Measurements from ENCODE around the gene PCYOX1L. TPM values are rescaled to one million over a fixed set of nuclear protein-coding genes. Genes with fewer than 3 reads are reported as not detected.
A peak's percentile ranks its signal among the peaks of the same experiment; 100 is the strongest.

The PCYOX1L gene
- total RNA-seq, 2 donors from 2014 or later, result 11.9 to 19.7 TPM

DNA sequence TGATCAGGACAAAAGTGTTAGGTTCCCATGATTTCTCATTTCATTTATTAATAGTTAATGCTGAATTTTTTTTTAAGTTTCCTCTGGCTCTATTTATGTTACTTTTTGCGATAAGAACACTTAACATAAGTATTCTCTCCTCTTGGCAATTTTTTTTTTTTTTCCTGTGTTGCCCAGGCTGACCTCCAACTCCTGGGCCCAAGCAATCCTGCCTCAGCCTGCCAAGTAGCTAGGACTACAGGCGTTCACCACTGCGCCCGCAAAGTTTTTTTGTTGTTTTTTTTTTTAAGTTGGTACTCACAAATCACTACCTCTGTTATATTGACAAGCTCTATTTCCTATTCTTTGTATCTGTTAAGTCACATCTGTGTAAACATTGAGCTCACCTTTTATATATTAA lies 5.7 kb upstream of the PCYOX1L start:
- Mint-ChIP-seq H3K27me3 (no peaks in the 10 kb centered on the region), H3K36me3 (ENCODE audit: low read depth) (peaks cover 91% of the 10 kb centered on the region), H3K4me3 (peak overlapping the region; percentile 19), H3K9me3 (peaks cover 9% of the 10 kb centered on the region), H3K27ac (no peak overlapping the region), H3K4me1 (peaks cover 58% of the 10 kb centered on the region)
- no peak for ATAC-seq (replicated peaks)

DNA sequence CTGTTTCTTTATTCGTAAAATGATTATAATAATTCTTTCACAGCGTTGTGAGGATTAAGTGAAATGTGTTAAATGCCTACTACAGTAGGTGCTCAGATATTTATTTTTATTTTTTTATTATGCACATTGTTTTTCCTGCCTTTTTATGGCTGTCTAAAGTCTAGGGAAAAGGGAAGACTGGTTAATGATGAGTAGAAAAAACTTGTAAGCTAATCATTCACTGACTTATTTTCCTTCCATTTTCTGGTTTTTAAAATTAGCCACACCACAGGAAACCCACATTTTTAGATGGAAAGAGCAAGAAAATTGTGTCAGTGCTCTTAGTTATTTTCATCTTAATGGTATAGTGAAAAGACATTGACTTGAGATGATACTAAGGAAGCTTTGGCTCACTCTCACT lies 3.9 kb upstream of the PCYOX1L start:
- Mint-ChIP-seq H3K9me3 (peaks cover 6% of the 10 kb centered on the region), H3K27me3 (no peaks in the 10 kb centered on the region), H3K4me3 (peak overlapping the region; percentile 96), H3K36me3 (ENCODE audit: low read depth) (peaks cover 74% of the 10 kb centered on the region), H3K4me1 (peaks cover 49% of the 10 kb centered on the region), H3K27ac (peak overlapping the region; percentile 73)
- ATAC-seq (replicated peaks), result no peak

DNA sequence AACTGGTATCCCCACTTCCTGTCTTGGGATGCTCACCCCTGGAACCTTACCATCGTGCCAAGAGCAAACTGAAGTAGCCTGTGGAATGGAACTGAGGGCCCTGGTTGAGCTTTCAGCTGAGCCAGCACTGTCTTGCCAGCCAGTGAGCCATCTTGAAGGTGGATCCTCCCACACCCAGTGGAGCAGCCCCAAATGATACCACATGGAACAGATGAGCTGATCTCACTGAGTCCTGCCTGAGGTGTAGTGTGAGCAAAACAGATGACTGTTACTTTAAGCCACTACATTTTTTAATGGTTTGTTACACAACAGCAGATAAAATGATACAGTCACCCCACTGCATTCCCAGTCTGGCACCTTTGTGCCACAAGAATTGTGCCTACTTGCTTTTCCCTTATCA lies 2.2 kb upstream of the PCYOX1L start:
- Mint-ChIP-seq H3K9me3 (peaks cover 6% of the 10 kb centered on the region), H3K27me3 (no peaks in the 10 kb centered on the region), H3K4me3 (peak overlapping the region; percentile 96), H3K4me1 (peaks cover 52% of the 10 kb centered on the region), H3K36me3 (ENCODE audit: low read depth) (peaks cover 56% of the 10 kb centered on the region), H3K27ac (peak overlapping the region; percentile 89)
- ATAC-seq (replicated peaks), result peak; percentile 38

DNA sequence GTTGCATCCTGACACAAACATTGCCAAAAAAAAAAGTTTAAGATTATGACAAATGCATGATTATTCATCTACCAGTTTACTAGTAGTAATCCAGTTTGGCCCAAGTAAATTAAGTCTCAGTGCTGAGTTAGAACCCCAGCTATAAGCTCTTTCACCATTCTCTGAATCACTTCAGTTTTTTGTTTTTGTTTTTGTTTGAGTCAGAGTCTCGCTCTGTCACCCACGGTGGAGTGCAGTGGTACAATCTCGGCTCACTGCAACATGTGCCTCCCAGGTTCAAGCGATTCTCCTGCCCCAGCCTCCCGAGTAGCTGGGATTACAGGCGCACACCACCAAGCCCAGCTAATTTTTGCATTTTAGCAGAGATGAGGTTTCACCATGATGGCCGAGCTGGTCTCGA lies 1.5 kb upstream of the PCYOX1L start:
- H3K4me3 Mint-ChIP-seq, result peak overlapping the region; percentile 96
- peaks cover 6% of the 10 kb centered on the region for H3K9me3 Mint-ChIP-seq
- peaks cover 53% of the 10 kb centered on the region for H3K4me1 Mint-ChIP-seq
- ATAC-seq (replicated peaks), result peak; percentile 32
- H3K27me3 Mint-ChIP-seq, result no peaks in the 10 kb centered on the region
- peak overlapping the region; percentile 89 for H3K27ac Mint-ChIP-seq
- peaks cover 49% of the 10 kb centered on the region for H3K36me3 Mint-ChIP-seq (ENCODE audit: low read depth)

DNA sequence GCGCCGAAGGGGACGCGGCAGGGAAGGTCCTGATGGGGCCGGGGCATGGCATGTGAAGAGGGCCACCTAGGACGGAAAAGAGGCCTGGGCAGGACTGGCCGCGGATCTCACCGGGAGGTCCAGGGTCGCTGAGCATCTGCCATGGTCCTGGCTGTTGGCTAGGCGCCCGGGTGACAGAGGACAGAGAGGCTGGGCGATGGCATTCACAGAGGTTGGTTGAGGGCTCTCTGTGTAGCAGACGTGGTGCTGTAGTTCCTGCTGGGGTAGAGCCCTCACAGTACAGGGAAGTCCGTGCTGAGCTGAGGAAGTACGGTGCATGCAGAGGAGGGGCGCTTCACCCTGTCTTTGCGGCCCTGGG lies 427 bp downstream of the PCYOX1L start:
- Mint-ChIP-seq H3K9me3 (peaks cover 6% of the 10 kb centered on the region), H3K27me3 (no peaks in the 10 kb centered on the region), H3K4me1 (peaks cover 43% of the 10 kb centered on the region), H3K4me3 (peak overlapping the region; percentile 96), H3K36me3 (ENCODE audit: low read depth) (peaks cover 30% of the 10 kb centered on the region), H3K27ac (peak overlapping the region; percentile 79)
- ATAC-seq (replicated peaks), result no peak

DNA sequence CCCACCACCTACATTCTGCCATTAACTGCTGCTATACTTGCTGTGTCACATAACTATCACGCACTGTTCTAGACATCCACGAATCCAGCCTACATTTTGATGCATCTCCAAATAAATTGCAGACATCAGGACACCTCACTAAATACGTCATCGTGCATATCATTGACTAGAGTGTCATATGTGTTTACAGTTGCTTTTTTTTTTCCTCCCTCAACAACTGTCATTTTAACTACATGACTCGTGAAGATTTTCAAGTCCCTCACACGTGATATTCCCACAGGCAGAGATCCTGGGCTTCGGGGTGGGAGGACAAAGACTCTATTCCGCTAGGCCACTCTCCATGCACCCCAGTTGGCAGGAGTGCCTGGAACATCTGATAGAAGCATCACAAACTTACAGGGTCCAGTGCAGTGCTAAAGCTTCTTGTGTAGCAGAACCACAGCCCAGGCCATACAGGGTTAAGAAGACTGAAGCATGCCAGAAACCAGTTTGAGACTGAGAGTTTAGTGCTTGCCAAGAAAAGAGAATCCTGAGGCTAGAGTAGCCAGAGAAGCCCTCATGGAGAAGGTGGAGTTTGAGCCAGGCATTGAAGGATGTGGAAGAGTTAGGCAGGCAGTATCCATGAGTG lies 1.1 kb downstream of the PCYOX1L start:
- peaks cover 23% of the 10 kb centered on the region for H3K36me3 Mint-ChIP-seq (ENCODE audit: low read depth)
- ATAC-seq (replicated peaks), result no peak
- peak overlapping the region; percentile 79 for H3K27ac Mint-ChIP-seq
- peaks cover 6% of the 10 kb centered on the region for H3K9me3 Mint-ChIP-seq
- peak overlapping the region; percentile 96 for H3K4me3 Mint-ChIP-seq
- peaks cover 42% of the 10 kb centered on the region for H3K4me1 Mint-ChIP-seq
- no peaks in the 10 kb centered on the region for H3K27me3 Mint-ChIP-seq

DNA sequence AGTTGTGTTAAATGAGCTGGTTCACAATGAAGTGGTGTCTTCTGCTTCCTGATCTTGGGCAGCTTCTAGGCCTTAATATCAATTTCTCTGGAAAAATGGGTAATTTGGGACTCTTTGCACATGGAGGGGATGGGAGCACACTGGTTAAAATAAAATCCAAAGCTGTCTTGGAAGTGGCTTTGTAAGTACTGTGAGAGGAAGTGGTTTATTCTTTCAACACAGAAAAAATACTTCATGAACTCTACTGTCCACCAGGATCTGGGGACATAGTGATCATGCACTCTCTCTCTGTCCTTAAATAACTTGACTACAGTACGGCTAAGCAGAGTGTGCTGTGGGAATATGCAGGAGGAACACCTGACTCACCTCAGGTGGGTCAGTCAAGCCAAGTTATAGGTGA lies 2.4 kb downstream of the PCYOX1L start:
- Mint-ChIP-seq H3K4me3 (peak overlapping the region; percentile 96), H3K9me3 (peaks cover 3% of the 10 kb centered on the region), H3K36me3 (ENCODE audit: low read depth) (peaks cover 10% of the 10 kb centered on the region), H3K27me3 (no peaks in the 10 kb centered on the region), H3K27ac (peak overlapping the region; percentile 79), H3K4me1 (peaks cover 34% of the 10 kb centered on the region)
- ATAC-seq (replicated peaks), result no peak

DNA sequence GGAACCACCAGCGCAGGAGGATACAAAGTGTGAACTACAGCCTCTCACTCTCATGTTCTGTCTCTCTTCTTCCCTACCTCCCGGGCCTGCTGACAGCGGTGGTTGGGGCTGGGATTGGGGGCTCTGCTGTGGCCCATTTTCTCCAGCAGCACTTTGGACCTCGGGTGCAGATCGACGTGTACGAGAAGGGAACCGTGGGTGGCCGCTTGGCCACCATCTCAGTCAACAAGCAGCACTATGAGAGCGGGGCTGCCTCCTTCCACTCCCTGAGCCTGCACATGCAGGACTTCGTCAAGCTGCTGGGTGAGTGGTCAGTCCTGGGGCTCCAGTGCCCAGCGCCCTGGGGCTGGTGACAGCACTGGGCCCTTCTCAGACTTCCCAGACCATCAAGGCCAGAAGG lies 4.7 kb downstream of the PCYOX1L start:
- H3K27me3 Mint-ChIP-seq, result no peaks in the 10 kb centered on the region
- H3K9me3 Mint-ChIP-seq, result no peaks in the 10 kb centered on the region
- ATAC-seq (replicated peaks), result no peak
- H3K36me3 Mint-ChIP-seq (ENCODE audit: low read depth), result no peaks in the 10 kb centered on the region
- peaks cover 27% of the 10 kb centered on the region for H3K4me1 Mint-ChIP-seq
- H3K4me3 Mint-ChIP-seq, result no peak overlapping the region
- peak overlapping the region; percentile 36 for H3K27ac Mint-ChIP-seq

DNA sequence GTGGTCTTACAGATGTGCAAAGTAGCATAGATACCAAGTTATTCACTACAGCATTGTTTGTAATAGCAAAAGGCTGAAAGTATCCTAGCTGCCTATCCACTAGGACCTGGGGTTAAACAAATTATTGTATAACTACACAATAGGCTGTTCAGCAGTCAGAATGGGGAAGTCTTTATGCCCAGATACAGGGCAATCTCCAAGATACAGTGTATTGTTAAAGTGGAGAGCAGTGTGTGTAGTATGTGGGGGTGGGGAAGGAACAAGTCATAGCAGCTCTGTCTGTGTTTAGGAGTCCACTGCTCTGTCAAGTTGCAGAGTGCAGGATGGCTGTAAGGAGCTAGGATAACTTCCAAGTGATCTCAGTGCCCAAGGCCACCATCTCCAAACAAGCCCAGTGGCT lies 5.5 kb downstream of the PCYOX1L start:
- H3K27ac Mint-ChIP-seq, result no peak overlapping the region

DNA sequence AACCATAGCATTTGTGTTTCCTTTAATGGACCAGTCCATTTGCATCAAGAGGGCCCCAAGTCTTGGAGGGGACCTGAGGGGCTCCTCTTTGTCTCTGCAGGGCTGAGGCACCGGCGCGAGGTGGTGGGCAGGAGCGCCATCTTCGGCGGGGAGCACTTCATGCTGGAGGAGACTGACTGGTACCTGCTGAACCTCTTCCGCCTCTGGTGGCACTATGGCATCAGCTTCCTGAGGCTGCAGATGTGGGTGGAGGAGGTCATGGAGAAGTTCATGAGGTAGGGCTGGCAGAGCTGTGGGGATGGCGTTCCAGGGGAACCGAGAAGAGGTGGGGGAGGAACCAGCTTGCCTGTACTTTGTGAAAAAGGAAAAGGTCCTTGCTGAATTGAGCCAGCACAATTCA lies 6.1 kb downstream of the PCYOX1L start:
- H3K27ac Mint-ChIP-seq, result no peak overlapping the region

More for the DNA sequence above, 5.5 kb downstream of the PCYOX1L start:
- ATAC-seq (replicated peaks), result no peak
- Mint-ChIP-seq H3K4me3 (no peak overlapping the region), H3K27me3 (no peaks in the 10 kb centered on the region), H3K9me3 (no peaks in the 10 kb centered on the region), H3K4me1 (peaks cover 28% of the 10 kb centered on the region), H3K36me3 (ENCODE audit: low read depth) (peaks cover 3% of the 10 kb centered on the region)

DNA sequence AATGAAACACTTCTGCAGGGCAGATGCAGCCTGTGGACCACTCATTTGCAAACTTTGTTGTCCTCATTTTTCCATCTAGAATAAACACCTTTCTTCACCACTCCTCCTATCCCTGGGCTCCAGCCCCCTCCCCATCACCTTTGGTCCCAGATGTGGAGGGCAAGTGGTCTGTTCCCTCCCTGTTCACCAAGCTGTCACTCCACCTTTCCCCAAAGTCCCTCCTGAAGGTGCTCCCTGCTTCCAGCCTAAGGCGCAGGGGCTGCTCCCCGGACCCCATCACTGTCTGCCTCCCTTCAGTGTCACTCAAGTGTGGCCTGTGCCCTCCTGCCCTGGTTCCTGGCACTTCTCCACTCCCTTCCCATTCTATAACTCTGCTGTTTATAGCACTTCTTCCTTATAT lies 6.9 kb downstream of the PCYOX1L start:
- Mint-ChIP-seq H3K36me3 (ENCODE audit: low read depth) (peaks cover 6% of the 10 kb centered on the region), H3K4me1 (peaks cover 18% of the 10 kb centered on the region), H3K9me3 (no peaks in the 10 kb centered on the region), H3K27me3 (no peaks in the 10 kb centered on the region), H3K4me3 (no peak overlapping the region), H3K27ac (no peak overlapping the region)
- no peak for ATAC-seq (replicated peaks)

More for the DNA sequence above, 6.1 kb downstream of the PCYOX1L start:
- H3K27me3 Mint-ChIP-seq, result no peaks in the 10 kb centered on the region
- H3K9me3 Mint-ChIP-seq, result no peaks in the 10 kb centered on the region
- no peak overlapping the region for H3K4me3 Mint-ChIP-seq
- peaks cover 23% of the 10 kb centered on the region for H3K4me1 Mint-ChIP-seq
- H3K36me3 Mint-ChIP-seq (ENCODE audit: low read depth), result peaks cover 6% of the 10 kb centered on the region
- ATAC-seq (replicated peaks), result no peak

DNA sequence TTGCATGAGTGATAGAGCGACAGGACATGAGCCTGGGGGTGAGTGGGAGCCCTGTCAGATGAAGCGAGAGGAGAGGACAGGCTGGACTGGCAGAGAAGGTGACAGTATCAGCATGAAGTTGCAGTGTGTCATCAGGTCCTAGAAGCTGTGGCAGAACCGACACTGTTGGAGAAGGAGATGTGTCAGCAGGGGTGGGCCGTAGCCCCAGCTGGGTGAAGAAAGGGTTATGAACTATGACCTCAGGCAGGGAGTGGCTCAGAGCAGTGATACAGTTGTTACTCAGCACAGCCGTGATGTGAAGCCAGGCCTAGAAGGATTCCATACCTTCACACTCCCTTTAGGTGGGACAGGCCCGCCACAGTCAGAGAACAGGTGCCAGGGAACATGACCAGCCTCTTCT lies 7.6 kb downstream of the PCYOX1L start:
- Mint-ChIP-seq H3K4me3 (no peak overlapping the region), H3K27ac (no peak overlapping the region), H3K27me3 (no peaks in the 10 kb centered on the region), H3K4me1 (peaks cover 11% of the 10 kb centered on the region), H3K9me3 (no peaks in the 10 kb centered on the region), H3K36me3 (ENCODE audit: low read depth) (peaks cover 6% of the 10 kb centered on the region)
- ATAC-seq (replicated peaks), result peak; percentile 47

DNA sequence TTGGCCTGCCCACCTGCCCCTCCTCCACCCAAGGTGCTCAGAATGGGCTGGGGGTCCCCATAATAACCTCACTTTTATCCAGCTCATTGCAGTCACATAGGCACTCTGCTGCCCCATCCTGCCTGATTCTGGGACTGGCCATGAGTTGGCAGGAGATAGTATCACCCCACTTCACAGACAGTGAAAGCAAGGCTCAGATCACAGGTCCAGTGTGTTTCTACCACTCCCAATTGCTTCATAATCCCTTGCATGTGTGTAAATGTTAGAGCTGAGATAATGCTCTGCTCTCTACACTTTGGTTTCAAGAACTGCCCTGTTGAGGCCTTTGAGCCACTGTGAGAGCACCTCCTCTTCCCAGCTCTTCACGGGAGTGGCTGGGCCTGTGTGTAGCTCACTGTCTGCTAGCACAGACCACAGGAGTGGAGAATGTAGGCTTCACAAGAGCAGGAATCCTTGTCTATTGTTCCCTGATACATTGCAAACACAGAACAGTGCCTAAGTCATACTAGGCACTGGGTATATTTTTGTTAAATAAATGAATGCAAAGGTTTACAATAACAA lies 8.4 kb downstream of the PCYOX1L start:
- ATAC-seq (replicated peaks), result no peak
- H3K27me3 Mint-ChIP-seq, result no peaks in the 10 kb centered on the region
- peaks cover 6% of the 10 kb centered on the region for H3K36me3 Mint-ChIP-seq (ENCODE audit: low read depth)
- H3K4me3 Mint-ChIP-seq, result no peak overlapping the region
- peaks cover 7% of the 10 kb centered on the region for H3K4me1 Mint-ChIP-seq
- H3K9me3 Mint-ChIP-seq, result no peaks in the 10 kb centered on the region
- H3K27ac Mint-ChIP-seq, result no peak overlapping the region

DNA sequence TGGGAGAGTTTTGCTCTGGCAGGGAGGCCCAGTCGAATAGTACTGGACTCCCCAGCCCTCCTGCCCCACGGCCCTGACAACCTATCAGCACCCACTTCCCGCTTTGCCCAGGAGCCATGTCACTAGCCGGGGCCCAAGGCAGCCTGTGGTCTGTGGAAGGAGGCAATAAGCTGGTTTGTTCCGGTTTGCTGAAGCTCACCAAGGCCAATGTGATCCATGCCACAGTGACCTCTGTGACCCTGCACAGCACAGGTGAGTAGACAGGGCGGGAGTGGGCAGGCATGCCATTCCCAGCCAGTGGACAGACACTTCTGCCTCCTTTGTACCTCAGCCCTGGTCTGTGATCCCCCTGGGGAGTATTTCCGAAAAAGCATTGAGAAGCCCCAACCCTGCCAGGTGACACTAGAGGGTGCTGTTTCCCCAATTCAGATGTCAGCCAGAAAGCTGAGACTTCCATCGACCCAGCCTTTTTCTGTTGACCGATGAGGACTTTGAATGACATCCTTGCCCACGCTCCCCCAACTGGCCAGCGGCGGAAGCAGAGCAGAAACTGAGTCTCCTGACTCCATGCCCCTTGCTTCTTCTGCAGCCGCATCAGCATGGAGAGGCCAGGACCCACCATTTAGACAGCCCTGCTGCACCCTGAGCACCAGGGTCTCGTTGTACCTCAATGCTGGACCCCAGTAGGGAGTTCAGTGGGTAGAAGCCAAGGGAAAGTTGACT lies 9.6 kb downstream of the PCYOX1L start:
- H3K27ac Mint-ChIP-seq, result peak overlapping the region; percentile 58
- H3K27me3 Mint-ChIP-seq, result no peaks in the 10 kb centered on the region
- no peak overlapping the region for H3K4me3 Mint-ChIP-seq
- H3K4me1 Mint-ChIP-seq, result peaks cover 7% of the 10 kb centered on the region
- H3K36me3 Mint-ChIP-seq (ENCODE audit: low read depth), result peaks cover 6% of the 10 kb centered on the region
- no peaks in the 10 kb centered on the region for H3K9me3 Mint-ChIP-seq
- peak; percentile 72 for ATAC-seq (replicated peaks)
